ENCODE data around the gene CAB39.

The CAB39 gene

DNA sequence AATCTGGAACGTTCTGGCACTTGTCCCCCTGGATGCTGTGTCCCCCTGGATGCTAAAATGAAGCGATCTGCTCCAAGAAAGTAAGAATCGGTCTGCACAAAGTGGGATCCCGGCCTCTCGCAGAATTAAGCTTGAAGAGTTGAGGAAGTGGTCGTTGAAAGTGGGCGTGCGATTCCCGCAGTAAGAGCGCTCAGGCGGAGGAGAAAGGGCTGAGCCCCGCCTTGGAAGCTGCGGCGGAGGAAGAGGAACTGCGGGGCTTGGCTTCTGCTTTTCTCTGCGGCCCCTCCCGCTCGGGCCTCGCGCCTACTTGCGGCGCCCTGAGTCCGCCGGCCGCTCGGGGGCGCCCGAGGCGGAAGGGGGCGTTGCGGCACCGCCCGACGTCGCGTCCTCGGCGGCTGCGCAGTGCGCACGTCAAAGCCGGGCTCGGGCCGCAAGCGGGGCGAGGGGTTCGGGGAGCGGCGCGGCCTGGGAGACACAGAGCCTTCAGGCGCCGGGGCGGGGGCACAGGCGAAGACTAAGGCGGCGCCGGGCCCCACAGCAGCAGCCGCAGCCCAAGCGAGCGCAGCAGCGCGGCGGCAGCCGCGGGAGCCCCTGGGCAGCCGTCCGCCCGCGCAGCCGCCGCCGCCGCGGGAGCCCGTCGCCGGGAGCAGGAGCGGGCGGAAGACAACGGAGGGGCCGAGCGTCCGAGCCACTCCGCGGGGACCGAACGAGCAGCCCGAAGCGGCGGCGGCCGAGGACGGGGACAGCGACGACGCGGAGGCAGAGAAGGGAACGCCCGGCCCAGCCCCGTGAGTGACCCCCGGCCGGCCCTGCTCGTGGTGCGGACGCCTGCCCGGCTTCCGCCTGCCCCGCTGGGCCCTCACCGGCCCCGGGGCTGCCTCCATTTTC, at the start of gene CAB39:
Gene CAB39, plus strand, starts transcription at position 400 of the 888 bp plus-strand sequence. CDS start 47,160 bp downstream, outside the sequence.
- DNase-seq = peak; percentile 87

DNA sequence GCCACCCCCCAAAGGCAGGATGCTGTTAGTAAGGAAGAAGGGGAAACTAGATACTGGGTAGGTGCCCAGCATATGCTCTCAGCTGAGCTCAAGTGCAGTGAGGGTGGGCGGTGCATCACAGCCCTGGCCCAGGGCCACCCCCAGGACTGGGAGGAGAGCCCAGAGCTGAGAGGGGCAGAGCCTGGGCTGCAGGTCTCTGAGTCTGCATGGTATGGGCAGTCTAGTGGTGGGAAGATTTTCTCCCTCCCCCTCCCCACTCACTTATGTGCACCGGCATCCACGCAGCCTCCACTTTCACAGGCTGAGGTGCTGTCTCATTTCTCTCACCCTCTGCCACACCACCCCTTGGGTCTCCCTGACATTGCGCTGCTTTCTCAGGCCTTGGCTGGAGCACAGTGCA, 48.5 kb upstream of the CAB39 start:
- no peak for DNase-seq

DNA sequence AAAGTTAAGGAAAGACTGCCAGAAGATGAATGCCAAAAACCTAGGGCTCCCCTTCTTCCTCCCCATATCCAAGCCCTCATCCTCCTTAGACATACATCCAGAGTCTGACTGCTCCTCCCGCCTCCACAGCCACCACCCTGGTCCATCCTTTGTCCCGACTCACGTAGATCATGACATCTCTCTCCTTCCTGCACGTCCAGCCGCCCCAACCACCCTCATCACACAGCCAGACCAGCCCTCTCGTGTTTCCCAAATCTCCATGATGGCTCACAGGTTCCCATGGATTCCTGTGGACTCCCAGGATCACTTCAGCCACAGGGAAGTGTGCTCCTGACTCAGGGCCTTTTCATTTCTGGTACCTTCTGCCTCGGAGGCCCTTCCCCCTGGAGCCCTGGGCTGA, 47.8 kb upstream of the CAB39 start:
- no peak for DNase-seq

DNA sequence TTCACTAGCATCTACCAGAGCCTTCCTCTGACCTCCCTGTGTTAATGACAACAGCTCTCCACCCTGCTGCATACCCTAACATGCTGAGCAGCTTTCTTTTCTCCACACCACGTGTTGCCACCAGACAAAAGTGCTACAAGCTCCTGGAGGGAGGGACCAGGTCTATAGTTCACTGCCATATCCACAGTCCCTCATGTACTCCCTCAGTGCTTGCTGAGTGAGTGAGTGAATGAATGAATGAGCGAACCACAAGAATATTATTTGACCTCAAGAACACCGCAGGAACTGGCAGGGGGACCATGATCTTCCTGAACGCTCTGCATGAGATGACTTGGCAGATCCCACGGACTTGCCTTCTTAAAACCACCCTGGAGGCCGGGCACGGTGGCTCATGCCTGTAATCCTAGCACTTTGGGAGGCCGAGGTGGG, 47.4 kb upstream of the CAB39 start:
- no peak for DNase-seq

DNA sequence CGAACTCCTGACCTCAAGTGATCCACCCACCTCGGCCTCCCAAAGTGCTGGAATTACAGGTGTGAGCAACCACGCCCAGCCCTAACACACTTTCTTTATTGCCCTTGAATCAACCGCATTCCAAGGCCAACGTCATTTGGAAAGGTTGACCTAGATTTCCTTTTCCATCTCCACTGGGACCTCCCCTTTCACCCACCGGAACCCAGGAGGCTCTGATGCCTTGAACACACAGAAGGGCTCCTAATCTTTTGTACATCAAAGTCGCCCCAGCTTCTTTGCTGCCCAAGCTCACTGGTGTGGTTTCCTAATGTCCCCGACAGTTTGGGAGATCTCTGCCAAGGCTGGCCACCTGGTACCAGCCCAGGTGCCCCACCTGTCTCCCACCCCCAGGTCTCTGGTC, 46.2 kb upstream of the CAB39 start:
- no peak for DNase-seq

DNA sequence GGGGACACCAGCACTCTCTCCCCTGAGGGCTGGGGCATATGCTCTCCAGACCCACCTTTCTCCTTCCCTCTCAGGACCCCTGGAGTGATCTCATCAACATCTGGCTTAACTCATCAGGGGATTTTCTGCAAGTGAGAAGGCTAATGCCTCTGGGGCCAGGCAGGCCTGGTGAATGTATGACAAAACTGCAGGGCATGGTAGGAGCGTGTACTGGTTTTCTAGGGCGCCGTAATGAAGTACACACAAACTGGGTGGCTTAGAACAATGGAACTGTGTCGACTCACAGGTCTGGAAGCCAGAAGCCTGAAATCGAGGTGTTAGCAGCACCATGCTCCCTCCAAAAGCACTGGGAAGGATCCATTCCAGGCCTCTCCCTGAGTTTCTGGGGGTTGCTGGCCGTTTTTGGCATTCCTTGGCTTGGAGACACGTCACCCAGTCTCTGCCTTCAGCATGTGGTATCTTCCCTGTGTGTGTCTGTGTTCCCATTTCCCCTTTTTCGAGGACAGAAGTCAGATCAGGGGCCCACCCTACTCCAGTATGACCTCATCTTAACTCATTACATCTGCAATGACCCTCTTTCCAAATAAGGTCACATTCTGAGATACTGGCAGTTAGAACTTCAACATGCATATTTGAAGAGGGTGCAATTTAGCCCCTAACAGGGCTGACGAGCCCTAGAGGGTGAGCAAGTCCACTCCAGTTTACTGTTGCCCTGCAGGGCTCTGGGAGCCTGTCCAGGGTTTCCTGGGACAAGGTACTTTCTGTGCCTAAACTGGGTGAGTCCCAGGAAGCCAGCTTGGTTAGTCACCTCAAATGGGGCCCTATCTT, 45.5 kb upstream of the CAB39 start:
- no peak for DNase-seq

DNA sequence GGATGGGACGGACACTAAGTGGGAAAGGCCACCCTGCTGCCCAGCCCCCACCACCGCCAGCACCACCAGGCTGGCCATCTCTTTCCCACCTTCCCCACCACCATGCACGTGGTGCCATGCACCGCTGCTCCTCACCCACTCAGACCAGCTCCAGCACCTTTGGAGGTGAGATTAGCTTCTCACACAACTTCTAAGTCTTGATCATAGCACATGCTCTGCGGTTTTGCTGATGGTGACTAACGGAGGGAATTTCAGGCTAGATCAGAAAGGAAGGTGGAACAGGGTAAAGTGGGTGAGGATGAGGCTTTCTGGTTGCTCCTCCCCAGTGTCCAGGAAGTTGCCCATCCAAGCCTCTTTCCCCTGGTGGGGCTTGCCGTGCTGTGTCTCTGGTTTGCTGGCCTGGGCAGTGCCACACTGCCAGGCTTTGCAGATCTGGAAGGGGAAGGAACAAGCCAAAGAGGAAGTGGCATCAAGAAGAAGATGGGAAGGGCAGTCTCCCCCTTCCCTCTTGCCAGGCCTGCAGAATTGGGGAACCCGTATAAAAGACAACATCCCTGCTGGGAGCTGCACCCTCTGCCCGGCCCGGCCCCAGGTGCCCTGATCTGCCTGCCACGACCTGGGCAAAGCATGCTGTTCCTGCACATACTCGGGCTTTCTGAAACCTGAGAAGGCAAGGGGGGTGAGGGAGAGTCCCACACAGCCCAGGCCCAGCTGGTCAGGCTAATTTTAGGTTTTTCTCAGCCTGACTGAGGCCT, 44.3 kb upstream of the CAB39 start:
- DNase-seq = no peak

DNA sequence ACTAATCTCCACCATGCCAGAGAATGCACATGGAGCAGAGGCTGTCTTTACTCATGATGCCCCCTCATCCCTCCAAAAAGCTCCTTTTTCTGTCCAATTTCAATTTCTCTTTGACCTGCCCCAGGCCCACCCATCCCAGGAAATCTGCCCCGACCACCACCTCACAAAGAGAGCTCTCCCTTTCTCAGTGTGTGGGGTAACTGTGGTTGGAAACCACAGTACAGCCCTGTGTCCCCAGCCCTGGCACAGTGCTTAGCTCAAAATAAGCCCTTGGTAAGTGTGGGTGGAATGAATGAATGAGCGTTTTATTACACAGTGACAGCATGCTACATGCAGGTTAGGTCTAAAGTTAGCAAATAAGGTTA, 43.7 kb upstream of the CAB39 start:
- no peak for DNase-seq

DNA sequence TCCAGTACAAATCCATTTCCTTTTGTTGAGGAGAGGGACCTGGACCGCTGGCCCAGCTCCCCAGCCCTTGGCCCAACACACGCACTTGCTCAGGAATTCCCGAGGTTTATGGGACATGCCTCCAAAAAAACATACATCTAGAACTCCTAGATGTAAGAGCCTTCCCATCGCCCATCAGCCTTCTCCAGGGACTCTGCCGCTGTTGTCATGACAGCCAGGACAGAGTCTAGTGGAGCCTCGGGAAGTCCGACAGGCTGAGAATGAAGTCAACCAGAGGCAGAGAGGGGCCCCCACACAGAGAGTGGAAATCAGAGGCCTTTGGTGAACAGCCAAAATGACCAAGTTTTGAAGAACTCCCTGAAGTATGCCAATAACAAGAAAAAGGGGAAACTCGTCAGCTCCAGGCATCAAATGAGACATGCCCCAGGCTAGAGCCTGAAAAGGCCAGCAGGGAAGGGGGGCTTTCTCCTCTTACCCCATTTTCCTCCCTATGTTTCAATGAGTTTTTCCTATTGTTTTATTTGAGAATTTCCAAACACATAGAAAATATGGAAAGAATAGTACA, 43.2 kb upstream of the CAB39 start:
- no peak for DNase-seq

DNA sequence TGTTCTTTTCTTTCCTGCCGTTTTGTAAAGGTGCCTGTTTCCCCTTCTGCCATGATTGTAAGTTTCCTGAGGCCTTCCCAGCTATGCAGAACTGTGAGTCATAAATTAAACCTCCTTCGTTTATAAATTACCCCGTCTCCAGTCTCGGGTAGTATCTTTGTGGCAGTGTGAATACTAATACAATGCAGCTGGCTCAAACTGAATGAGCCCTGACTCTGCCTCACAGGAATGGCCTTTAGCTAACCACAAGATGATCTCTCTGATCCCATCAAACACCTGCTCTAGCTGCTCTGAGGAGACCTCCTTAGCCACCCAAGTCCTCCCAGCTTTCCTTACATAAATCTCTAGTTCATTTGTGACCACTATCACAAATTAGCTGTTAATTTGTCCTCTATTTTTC, 41.5 kb upstream of the CAB39 start:
- DNase-seq = no peak

DNA sequence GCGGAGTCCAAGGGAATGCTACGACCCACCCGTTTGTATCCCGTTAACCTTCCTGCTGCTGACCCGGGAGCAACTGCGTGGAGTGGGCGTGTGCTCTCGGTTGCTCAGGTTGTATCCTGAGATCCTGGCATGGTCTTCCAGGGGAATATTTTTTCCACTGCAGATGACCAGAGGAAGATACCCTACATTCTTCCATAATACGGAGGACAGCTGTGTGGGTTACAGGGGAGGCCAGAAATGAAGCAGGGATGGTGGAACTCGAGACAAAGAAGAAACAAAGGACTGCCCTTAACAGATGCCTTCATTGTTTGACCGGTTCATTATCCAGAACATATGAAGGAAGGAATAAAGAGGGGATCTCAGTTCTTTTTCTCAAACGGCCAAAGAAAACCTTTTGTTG, 39.8 kb upstream of the CAB39 start:
- no peak for DNase-seq

DNA sequence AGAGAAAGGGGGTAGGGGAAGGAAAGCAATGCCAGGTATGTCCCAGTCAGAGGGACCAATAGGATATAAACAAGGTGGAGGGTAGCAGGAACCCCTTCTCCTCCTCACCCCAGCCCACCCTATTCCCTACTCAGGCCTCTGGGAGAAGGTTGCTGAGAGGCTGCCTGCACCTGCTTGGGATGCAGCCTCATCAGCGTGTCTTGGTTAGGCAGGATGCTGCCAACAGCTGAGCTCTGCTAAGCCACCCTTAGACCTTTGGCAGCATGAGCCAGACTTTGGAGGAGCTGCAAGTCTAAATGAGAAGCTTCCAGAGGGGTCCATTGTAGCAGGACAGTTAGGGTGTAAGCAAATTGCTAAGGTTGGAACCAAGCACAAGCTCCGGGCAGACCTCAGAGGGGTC, 38.2 kb upstream of the CAB39 start:
- no peak for DNase-seq

DNA sequence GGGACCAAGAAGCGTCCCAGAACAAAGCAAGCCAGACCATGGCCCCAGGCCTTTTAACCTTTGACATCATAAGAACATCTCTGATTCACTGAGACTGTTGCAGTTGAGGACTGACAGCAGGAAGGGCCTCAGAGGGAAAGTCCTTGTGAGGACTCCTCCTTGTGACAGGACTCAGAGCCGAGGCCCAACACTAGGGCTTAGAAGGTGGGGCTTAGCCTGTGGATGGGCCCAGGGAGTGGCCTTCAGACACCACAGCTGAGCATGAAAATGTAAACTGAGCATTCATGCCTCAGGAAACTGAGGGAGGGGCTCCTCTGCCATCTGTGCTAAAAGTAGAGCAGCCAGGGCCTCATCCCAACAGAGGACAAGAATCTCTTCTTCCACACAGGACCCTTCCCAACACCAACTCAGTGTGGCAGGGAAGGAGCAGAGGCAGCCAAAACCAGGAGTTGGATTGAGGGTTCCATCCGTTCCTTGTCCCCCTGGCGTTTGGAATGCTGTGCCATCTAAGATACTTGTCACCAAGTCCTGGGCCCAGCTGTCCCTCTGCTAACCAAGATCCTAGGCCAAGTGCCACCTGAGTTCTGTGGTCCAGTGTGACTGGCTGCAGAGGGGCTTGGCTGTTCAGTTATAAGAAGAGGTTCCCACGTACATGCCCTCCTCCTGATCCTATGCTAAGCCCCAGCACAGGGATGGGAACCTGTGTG, 37.5 kb upstream of the CAB39 start:
- DNase-seq = no peak

DNA sequence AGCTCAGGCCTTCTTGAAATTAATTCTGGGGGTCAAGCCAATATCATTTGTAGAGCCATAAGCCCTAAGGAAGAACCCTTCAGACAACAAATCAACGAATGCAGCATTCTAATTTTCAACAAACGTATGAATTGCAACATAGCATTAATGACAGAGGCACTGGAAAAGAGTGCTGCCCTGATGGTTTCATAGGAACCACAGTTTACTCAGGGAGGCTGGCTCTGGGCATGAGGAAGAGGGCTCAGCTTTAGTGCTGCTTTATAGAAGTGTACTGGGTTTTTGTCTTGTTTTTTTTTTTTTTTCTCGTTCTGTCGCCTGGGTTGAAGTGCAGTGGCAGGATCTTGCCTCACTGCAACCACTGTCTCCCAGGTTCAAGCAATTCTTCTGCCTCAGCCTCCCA, 36.1 kb upstream of the CAB39 start:
- no peak for DNase-seq

DNA sequence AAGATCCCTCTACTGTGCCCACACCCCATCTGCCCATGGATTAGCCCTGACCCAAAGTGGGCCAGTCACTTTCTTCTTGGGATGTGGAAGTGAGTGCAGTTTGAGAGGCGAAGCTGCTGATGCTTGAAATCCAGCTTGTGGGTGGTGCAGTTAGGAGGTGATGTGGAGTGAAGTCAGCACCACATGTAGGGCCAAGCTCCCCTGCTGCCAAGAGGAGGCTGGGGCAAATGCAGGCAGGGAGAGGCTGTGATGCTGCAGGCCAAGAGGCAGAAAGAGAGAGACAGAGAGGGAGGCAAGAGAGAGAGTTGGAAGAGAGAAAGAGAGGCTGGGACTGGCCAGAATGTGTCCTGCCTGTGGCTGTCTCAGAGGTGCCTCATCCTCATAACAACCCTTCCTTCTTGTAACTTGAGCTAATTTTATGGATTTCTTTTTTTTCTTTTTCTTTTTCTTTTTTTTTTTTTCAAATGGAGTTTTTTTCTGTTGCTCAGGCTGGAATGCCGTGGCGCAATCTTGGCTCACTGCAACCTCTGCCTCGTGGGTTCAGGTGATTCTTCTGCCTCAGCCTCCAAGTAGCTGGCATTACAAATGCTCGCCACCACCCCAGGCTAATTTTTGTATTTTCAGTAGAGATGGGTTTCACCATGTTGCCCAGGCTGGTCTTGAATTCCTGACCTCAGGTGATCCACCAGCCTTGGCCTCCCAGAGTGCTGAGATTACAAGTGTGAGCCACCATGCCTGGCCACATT, 35.3 kb upstream of the CAB39 start:
- DNase-seq = no peak

DNA sequence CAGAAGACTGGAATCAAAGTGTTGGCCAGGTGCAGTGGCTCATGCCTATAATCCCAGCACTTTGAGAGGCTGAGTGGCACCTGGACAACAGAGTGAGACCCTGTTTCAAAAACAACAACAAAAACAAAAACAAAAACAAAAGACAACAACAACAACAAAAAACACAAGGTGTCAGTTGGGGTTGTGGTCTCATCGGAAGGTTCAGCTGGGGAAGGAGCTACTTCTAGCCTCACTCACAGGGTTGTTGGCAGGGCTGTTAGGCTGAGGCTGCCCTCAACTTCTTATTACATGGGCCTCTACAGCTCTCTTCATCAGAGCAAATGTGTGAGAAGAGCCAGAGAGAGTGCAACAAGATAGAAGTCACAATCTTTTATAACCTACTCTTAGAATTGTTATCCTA, 34.6 kb upstream of the CAB39 start:
- DNase-seq = no peak

DNA sequence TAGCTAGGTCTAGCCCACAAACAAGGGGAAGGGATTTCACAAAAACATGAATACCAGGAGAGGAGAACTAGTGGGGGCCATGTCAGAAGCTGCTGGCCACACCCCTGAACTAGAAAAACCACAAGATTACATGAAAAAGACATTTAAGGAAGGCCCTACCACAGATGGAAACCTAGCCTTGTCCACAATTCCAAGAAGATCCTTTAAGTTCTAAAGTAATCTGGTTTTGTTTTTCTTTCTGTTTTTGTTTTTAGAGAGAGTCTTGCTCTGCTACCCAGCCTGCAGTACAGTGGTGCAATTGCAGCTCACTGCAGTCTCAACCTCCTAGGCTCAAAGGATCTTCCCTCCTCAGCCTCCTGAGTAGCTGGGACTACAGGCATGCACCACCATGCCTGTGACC, 34.2 kb upstream of the CAB39 start:
- no peak for DNase-seq

DNA sequence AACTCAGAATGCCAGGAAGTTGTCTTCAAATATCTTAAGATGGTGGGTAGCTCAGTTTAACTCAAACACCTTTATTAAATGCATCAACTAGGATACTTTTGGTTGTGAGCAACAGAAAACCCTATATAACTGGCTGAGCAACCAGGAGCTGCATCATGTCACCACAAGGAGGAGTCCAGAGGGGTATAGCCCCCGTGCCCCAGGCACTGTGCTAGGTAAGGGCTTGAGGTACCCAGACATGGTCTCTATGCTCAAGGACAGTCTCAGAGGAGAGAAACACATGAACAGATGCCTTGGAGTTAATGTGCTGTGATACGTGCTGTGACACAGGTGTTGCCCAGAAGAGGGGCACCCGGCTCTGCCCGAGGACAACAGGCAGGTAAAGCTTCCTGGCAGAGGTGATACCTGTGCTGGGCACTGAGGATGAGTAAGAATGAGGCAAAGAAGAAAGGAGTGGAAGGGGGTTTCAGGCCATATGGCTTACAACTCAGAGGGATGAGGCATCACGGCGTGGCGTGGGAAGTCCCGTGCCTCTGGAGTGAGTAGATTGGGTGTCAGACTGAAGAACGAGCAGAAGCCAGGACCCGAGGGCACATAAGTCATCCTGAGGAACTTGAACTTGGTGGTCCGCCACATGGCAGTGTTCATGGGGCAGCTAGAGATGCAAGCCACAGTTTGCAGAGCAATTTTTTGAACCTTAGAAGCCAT, 32.0 kb upstream of the CAB39 start:
- DNase-seq = no peak

DNA sequence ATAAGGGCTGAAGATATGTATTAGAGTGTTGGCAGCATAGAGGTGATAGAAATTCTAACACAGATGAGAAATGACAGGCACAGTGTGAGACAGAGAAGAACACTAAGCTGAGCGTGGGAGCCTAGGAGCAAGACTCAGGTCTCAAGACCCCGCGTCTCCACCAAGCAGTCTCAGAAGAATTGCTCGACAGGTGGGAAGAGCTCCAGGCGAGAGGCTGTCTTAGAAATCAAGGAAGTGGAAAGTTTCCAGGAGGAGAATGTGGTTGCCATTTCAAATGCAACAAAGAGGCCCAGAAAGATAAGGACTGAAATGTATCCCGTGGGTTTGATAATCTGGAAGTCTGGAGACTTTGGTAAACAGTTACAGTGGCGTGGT, 31.5 kb upstream of the CAB39 start:
- no peak for DNase-seq

DNA sequence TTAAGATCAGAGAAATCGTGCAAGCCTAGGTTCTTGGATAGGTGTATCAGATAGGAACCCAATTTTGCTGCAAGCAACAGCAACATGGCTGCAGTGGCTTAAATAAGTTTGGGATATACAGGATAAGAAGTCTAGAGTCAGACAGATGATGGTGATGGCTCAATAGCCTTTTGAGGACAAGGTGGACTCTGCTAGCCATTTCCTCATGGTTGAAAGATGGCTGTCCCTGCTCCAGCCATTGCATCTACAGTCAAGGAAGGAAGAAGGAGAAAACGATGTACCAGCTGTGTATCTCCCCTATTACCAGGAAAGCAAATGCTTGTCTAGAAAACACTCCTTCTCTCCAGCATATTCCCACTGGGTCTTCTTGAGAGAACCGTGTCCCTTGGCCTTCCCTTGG, 30.1 kb upstream of the CAB39 start:
- DNase-seq = no peak
